ENCODE results near the gene LCN1. TPM values are rescaled to one million over a fixed set of nuclear protein-coding genes. Genes with fewer than 3 reads are reported as not detected.

LCN1 gene
- polyA plus RNA-seq, 1 donor = not detected

DNA sequence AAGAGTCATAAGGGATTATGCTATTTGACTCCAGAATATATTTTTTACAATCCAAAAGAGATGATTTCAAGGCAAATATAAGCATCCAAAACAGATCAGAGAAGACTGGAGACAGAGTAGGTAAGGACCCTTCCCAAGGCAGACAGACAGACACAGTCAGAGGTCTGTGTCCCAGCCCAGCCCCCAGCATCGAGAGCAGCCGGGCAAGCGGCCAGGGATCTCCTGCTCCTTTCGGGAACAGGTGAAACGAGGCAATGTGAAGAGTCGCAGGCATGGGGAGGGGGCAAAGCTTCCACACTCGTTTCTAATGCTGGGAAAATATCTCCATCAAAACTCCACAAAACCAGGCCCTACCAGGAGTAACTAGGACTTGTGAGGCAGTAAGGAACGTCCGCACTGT is 46.1 kb downstream of the LCN1 start:
- no peak for DNase-seq

DNA sequence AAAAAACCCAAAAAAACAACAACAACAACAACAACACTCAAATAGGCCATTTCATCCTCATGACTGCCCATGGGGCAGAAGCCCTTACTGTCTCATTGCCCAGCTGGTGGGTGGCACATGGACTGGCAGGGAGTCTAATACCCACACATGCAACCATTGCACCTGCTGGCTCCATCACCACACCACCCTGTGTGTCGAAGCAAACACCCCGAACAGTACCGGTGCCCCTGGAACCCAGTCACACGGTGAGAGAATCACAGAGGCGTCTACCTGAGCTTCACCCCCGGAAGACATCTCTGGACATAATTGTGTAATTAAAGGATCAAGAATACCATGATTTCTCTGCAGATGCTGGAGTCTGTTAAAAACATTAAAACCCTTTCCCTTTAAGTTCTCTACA is 46.8 kb downstream of the LCN1 start:
- no peak for DNase-seq

- no peak for DNase-seq
Observed at GRCh38 chr9:135570456-135570855, 49.2 kb downstream of the LCN1 start.

DNA sequence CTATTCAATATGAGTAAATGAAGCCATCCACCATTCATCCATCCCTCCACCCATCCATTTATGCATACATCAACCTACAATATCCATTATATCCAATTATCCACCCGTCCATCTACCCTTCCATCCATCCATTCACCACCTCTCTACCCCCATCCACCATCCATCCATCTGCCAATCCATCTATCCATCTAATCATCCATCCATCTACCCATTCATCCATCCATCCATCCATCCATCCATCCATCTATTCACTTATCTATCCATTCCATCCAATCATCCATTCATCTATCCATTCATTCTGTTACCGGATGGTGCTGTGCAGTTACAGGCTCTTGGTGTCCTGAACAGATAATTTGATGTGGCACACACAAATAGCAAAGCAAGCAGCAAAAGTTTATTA is 51.0 kb downstream of the LCN1 start:
- DNase-seq = no peak

DNA sequence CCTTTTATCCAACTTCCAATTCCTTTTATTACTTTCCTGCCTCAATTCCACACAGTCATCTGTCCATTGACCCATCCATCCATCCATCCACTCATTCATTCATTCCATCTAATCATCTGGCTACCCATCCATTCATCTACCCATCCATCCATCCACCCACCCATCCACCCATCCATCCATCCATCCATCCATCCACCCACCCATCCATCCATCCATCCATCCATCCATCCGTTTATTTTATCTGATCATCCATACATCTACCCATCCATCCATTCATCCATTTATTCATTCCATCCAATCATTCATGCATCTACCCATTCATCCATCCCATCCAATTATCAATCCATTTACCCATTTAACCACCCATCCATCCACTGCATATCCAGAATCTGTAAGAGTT is 51.9 kb downstream of the LCN1 start:
- DNase-seq = no peak

- no peak for DNase-seq
Observed at GRCh38 chr9:135574331-135574730, 53.1 kb downstream of the LCN1 start.

GRCh38 chr9:135574943-135575342 is 53.7 kb downstream of the LCN1 start:
- DNase-seq = no peak

Other genes starting within 250 kb of the LCN1 start
- gene PPP1R26, start 41.7 kb upstream of the LCN1 start, polyA plus RNA-seq (ENCODE audit: insufficient read length) = 31.2 TPM
- gene MRPS2, start 20.8 kb upstream of the LCN1 start, polyA plus RNA-seq (ENCODE audit: insufficient read length) = 44.4 TPM
- gene OBP2A, start 24.7 kb downstream of the LCN1 start, polyA plus RNA-seq (ENCODE audit: insufficient read length) = not detected
- gene PAEP, start 40.3 kb downstream of the LCN1 start, polyA plus RNA-seq (ENCODE audit: insufficient read length) = 0.42 TPM
- gene GLT6D1, start 118.1 kb downstream of the LCN1 start, polyA plus RNA-seq (ENCODE audit: insufficient read length) = not detected
- not detected for gene LCN9, start 141.9 kb downstream of the LCN1 start, polyA plus RNA-seq (ENCODE audit: insufficient read length)
- gene SOHLH1, start 178.0 kb downstream of the LCN1 start, polyA plus RNA-seq (ENCODE audit: insufficient read length) = not detected
- gene KCNT1, start 180.7 kb downstream of the LCN1 start, polyA plus RNA-seq (ENCODE audit: insufficient read length) = 0.08 TPM